Progenitor cell of endocrine pancreas (in vitro differentiated cells): Measurements from ENCODE around the gene NLGN1. TPM values are rescaled to one million over a fixed set of nuclear protein-coding genes. Genes with fewer than 3 reads are reported as not detected.

Experiments used
- DNase-seq: peaks from one replicate; pipeline ENCODE4 v3.0.0; 2021; ENCODE audit warnings: low spot score; ENCODE audit not compliant: unreplicated experiment
- H3K27ac Mint-ChIP-seq: 2 replicates; pipeline ENCODE4 v1.8.0; 2021; ENCODE audit warnings: mild to moderate bottlenecking, moderate library complexity, mixed read lengths
- H3K27me3 Mint-ChIP-seq: 2 replicates; pipeline ENCODE4 v1.8.0; 2021; ENCODE audit warnings: mixed read lengths
- H3K36me3 Mint-ChIP-seq: 2 replicates; pipeline ENCODE4 v1.8.0; 2022; ENCODE audit warnings: mixed read lengths; ENCODE audit not compliant: insufficient read depth
- H3K4me1 Mint-ChIP-seq: 2 replicates; pipeline ENCODE4 v1.8.0; 2021; ENCODE audit warnings: low read depth, mixed read lengths
- H3K4me3 Mint-ChIP-seq: 2 replicates; pipeline ENCODE4 v1.8.0; 2021; ENCODE audit warnings: low read depth, mild to moderate bottlenecking, moderate library complexity, mixed read lengths
- H3K9me3 Mint-ChIP-seq: 2 replicates; pipeline ENCODE4 v1.8.0; 2021; ENCODE audit warnings: low read depth, mixed read lengths
- total RNA-seq: library from RNA; stranded (reverse); gene quantifications from 2 replicates; pipeline ENCODE4 v1.2.1, GENCODE V29; 2021
- TF ChIP-seq, protein P1 (sequence below): fragments of 200-600 bp; sonication (generic); IDR thresholded peaks from one replicate; pipeline ENCODE4 v1.5.0; 2021; ENCODE audit warnings: antibody characterized with exemption, mild to moderate bottlenecking; ENCODE audit not compliant: unreplicated experiment

The NLGN1 gene
- total RNA-seq, 1 donor from 2014 or later: 5.7 TPM

DNA sequence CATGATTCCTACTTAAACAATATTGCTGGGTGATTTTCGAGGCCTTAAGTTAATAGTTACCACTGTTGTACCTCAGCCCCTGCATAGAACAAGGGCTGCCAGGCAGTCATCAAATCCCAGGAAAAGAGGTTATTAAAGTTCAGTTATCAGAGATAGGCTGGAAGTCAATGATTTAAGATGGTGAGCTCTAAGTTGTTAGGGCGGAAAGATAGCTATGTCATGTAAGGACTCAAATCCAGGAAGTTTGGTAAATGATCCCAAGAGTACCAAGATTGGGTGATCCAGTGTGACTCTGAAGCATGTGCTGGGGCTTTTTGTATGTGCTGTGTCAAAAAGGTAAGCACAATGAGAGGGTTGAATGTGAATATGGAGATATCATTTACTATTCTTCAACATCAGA lies 287.9 kb downstream of the NLGN1 start:
- peaks cover 8% of the 10 kb centered on the region for H3K4me1 Mint-ChIP-seq
- H3K36me3 Mint-ChIP-seq: no peaks in the 10 kb centered on the region
- H3K9me3 Mint-ChIP-seq: no peaks in the 10 kb centered on the region
- DNase-seq: no peak
- no peak overlapping the region for H3K4me3 Mint-ChIP-seq
- no peak overlapping the region for H3K27ac Mint-ChIP-seq
- H3K27me3 Mint-ChIP-seq: no peaks in the 10 kb centered on the region
- TF ChIP-seq, protein P1, sequence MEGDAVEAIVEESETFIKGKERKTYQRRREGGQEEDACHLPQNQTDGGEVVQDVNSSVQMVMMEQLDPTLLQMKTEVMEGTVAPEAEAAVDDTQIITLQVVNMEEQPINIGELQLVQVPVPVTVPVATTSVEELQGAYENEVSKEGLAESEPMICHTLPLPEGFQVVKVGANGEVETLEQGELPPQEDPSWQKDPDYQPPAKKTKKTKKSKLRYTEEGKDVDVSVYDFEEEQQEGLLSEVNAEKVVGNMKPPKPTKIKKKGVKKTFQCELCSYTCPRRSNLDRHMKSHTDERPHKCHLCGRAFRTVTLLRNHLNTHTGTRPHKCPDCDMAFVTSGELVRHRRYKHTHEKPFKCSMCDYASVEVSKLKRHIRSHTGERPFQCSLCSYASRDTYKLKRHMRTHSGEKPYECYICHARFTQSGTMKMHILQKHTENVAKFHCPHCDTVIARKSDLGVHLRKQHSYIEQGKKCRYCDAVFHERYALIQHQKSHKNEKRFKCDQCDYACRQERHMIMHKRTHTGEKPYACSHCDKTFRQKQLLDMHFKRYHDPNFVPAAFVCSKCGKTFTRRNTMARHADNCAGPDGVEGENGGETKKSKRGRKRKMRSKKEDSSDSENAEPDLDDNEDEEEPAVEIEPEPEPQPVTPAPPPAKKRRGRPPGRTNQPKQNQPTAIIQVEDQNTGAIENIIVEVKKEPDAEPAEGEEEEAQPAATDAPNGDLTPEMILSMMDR: no peak

DNA sequence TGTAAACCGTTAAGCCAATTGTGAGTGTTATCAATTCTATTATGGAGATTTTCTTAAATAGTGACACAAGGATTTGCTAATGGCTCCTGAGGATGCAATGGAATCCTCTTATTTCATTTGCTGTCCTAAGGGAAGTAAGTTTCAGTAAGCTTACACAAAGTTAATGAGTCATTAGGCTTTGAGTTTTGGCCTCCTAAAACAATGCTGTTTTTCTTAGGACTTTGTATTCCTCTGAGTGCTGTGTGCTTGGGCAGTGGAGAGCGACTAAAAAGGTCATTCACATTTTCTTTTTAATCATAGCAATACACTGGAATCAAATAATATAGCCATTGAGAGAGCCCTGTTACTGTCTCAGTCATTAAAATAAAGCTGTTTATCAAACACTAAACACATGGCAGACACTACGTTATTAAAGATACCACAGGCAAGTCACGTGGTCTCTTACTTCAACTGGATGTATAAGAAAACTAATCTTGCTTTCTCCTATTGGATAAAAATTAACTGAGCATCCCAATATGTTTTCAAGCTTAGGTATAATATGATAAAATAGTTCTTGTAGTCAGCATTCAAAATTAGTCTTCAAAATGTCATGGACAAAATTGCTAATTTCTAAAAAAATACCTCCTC lies 290.8 kb downstream of the NLGN1 start:
- H3K27ac Mint-ChIP-seq: no peak overlapping the region
- TF ChIP-seq, protein P1: no peak
- no peaks in the 10 kb centered on the region for H3K27me3 Mint-ChIP-seq
- H3K4me3 Mint-ChIP-seq: no peak overlapping the region
- H3K9me3 Mint-ChIP-seq: no peaks in the 10 kb centered on the region
- DNase-seq: no peak
- no peaks in the 10 kb centered on the region for H3K36me3 Mint-ChIP-seq
- peaks cover 8% of the 10 kb centered on the region for H3K4me1 Mint-ChIP-seq

DNA sequence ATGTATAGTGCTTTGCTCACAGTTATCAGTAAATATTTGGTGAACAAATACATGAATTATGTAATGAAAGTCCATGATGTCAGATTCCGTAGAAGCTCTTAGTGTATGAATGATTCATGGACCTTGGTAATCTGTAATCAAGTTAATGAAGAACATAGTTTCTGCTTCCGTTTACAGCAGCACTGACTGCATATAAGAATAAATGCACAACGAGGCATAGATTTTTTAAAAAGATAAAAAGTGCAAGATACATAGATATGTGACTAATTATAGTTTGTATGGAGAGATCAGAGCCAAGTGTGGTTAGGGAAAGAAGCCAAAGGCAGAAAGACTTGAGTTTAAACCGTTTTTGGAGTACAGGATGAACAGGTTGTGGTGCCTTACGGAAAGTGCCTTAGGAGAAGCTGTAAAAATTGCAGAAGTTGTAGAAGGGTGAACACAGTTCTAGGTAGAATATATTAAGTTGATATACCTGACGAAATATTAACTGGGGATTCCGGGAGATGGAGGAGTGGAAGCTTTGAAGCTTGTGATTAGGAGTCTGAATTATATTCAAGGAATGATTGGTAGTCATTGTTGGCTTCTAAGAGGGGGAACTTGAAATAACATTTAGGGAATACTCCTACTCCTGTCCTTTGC lies 293.1 kb downstream of the NLGN1 start:
- TF ChIP-seq, protein P1: no peak
- Mint-ChIP-seq H3K27me3 (no peaks in the 10 kb centered on the region), H3K4me1 (peaks cover 4% of the 10 kb centered on the region), H3K4me3 (no peak overlapping the region), H3K27ac (no peak overlapping the region), H3K9me3 (no peaks in the 10 kb centered on the region), H3K36me3 (no peaks in the 10 kb centered on the region)
- DNase-seq: no peak

DNA sequence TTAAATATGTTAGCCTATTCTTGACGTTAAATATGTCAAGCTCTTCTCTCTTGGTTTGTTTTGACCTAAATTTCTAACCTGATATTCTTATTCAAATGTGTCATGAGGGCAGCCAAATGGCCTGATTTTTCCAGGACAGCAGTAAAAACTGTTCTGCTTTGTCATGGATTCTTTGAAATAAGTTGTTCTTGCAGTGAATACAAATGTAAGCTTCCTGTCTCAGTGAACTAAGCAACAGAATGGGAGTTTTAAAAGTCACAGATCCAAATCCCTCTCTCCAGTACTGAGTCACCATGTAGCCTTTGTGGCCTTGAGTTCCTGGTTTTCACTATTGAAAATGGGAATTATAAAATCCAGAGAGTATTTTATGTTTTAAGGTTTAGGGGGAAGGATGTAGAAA lies 301.8 kb downstream of the NLGN1 start:
- H3K9me3 Mint-ChIP-seq: no peaks in the 10 kb centered on the region
- H3K36me3 Mint-ChIP-seq: no peaks in the 10 kb centered on the region
- H3K4me3 Mint-ChIP-seq: no peak overlapping the region
- H3K4me1 Mint-ChIP-seq: no peaks in the 10 kb centered on the region
- TF ChIP-seq, protein P1: no peak
- no peak for DNase-seq
- H3K27ac Mint-ChIP-seq: no peak overlapping the region
- no peaks in the 10 kb centered on the region for H3K27me3 Mint-ChIP-seq

DNA sequence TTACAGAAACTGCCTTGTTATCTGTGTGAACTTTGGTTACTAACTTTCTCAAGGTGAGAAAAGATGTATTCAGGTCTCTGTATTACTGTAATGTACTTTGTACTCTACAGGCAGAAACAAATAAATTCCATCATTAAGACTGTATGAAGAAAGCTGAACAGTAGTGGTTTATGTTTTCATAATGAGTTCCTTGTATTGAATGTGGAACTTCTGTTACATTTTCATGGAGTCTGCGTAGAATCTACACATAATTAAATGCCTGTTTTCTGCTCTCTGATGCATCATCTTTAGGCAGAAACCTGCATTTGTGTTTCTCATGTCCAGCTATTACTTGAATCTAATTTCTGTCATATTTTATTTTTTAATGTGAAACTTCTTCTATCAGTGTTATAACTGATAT lies 302.8 kb downstream of the NLGN1 start:
- no peaks in the 10 kb centered on the region for H3K36me3 Mint-ChIP-seq
- TF ChIP-seq, protein P1: no peak
- no peaks in the 10 kb centered on the region for H3K9me3 Mint-ChIP-seq
- no peaks in the 10 kb centered on the region for H3K4me1 Mint-ChIP-seq
- H3K4me3 Mint-ChIP-seq: no peak overlapping the region
- no peak overlapping the region for H3K27ac Mint-ChIP-seq
- no peaks in the 10 kb centered on the region for H3K27me3 Mint-ChIP-seq
- no peak for DNase-seq
